Measurements from ENCODE around the gene PRPF8. TPM values are rescaled to one million over a fixed set of nuclear protein-coding genes. Genes with fewer than 3 reads are reported as not detected.

Gene PRPF8
- total RNA-seq, 1 experiment from 2014 or later: 103 TPM

- DNase-seq: no peak
- H3F3A ChIP-seq (ENCODE audit: low read length, unreplicated experiment): no peaks in the 10 kb centered on the region
- no peak for TF ChIP-seq EZH2phosphoT487 (IDR thresholded peaks at IDR 0.05; ENCODE audit: borderline replicate concordance, low read length)
- no peak overlapping the region for H3K4me2 ChIP-seq (ENCODE audit: low read length)
- H3K27me3 ChIP-seq (ENCODE audit: low read length): no peaks in the 10 kb centered on the region
- no peak overlapping the region for H3K4me3 ChIP-seq (ENCODE audit: low read length)
- POLR2A ChIA-PET (ENCODE audit: unreplicated experiment): no interaction called here
- ATAC-seq: no peak
- CTCF ChIA-PET: no interaction called here
- BruUV-seq (replicated peaks): no TSS peak
- H3K79me2 ChIP-seq (ENCODE audit: low read length): no peaks in the 10 kb centered on the region
- no peak overlapping the region for H3K27ac ChIP-seq (ENCODE audit: low read length)
- intact Hi-C loops (cut with micrococcal nuclease): no loop called here
- H3K9ac ChIP-seq (ENCODE audit: low read length): no peak overlapping the region
- H2AFZ ChIP-seq (ENCODE audit: low read length): no peak overlapping the region
- H3K9me2 ChIP-seq (replicated peaks; ENCODE audit: low read length): no peaks in the 10 kb centered on the region
- H3K36me3 ChIP-seq (ENCODE audit: low read depth, low read length): no peaks in the 10 kb centered on the region
- H4K20me1 ChIP-seq (ENCODE audit: low read length): no peaks in the 10 kb centered on the region
- H3K9me3 ChIP-seq (ENCODE audit: low read length): no peaks in the 10 kb centered on the region
- H3K4me1 ChIP-seq (ENCODE audit: insufficient read depth, low read length): no peaks in the 10 kb centered on the region
Observed at GRCh38 chr17:1697681-1698080, 13.0 kb upstream of the PRPF8 start.

DNA sequence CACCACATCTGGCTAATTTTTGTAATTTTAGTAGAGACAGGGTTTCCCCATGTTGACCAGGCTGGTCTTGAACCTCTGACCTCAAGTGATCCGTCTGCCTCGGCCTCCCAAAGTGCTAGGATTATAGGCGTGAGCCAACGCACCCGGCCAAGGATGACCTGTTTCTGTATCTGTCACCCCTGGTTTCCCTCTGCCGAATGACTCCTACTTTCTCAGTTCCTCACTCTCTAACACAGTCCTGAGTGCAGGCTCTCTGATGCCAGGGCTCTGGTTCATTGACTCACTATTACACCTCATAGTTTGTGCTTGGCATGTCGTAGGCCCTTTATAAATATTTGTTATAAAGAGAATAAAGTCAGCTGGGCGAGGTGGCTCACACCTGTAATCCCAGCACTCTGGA lies 10.7 kb upstream of the PRPF8 start:
- Histone ChIP-seq H3K9me3 (ENCODE audit: low read length) (no peaks in the 10 kb centered on the region), H3K27me3 (ENCODE audit: low read length) (no peaks in the 10 kb centered on the region), H3K36me3 (ENCODE audit: low read depth, low read length) (no peaks in the 10 kb centered on the region), H3K79me2 (ENCODE audit: low read length) (no peaks in the 10 kb centered on the region), H4K20me1 (ENCODE audit: low read length) (no peaks in the 10 kb centered on the region), H3K4me1 (ENCODE audit: insufficient read depth, low read length) (no peaks in the 10 kb centered on the region), H2AFZ (ENCODE audit: low read length) (no peak overlapping the region), H3K4me2 (ENCODE audit: low read length) (no peak overlapping the region), H3F3A (ENCODE audit: low read length, unreplicated experiment) (no peaks in the 10 kb centered on the region), H3K9ac (ENCODE audit: low read length) (no peak overlapping the region), H3K27ac (ENCODE audit: low read length) (no peak overlapping the region), H3K4me3 (ENCODE audit: low read length) (no peak overlapping the region), H3K9me2 (replicated peaks; ENCODE audit: low read length) (no peaks in the 10 kb centered on the region)
- ATAC-seq (no peak), DNase-seq (no peak)
- ChIA-PET CTCF (no interaction called here), POLR2A (ENCODE audit: unreplicated experiment) (no interaction called here)
- no TSS peak for BruUV-seq (replicated peaks)
- TF ChIP-seq EZH2phosphoT487 (IDR thresholded peaks at IDR 0.05; ENCODE audit: borderline replicate concordance, low read length) (no peak), EZH2 (IDR thresholded peaks at IDR 0.05; ENCODE audit: low read length, unreplicated experiment) (no peak)
- TF ChIP-seq, protein P1, sequence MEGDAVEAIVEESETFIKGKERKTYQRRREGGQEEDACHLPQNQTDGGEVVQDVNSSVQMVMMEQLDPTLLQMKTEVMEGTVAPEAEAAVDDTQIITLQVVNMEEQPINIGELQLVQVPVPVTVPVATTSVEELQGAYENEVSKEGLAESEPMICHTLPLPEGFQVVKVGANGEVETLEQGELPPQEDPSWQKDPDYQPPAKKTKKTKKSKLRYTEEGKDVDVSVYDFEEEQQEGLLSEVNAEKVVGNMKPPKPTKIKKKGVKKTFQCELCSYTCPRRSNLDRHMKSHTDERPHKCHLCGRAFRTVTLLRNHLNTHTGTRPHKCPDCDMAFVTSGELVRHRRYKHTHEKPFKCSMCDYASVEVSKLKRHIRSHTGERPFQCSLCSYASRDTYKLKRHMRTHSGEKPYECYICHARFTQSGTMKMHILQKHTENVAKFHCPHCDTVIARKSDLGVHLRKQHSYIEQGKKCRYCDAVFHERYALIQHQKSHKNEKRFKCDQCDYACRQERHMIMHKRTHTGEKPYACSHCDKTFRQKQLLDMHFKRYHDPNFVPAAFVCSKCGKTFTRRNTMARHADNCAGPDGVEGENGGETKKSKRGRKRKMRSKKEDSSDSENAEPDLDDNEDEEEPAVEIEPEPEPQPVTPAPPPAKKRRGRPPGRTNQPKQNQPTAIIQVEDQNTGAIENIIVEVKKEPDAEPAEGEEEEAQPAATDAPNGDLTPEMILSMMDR (conservative IDR thresholded peaks at IDR 0.05; ENCODE audit: low read depth, low read length): no peak
- intact Hi-C loops (cut with micrococcal nuclease): no loop called here

- Histone ChIP-seq H3K9me2 (replicated peaks; ENCODE audit: low read length) (no peaks in the 10 kb centered on the region), H3K27me3 (ENCODE audit: low read length) (no peaks in the 10 kb centered on the region), H3K4me1 (ENCODE audit: insufficient read depth, low read length) (no peaks in the 10 kb centered on the region), H3K4me2 (ENCODE audit: low read length) (no peak overlapping the region), H3K4me3 (ENCODE audit: low read length) (no peak overlapping the region), H3K79me2 (ENCODE audit: low read length) (no peaks in the 10 kb centered on the region), H3K27ac (ENCODE audit: low read length) (no peak overlapping the region), H3K9me3 (ENCODE audit: low read length) (no peaks in the 10 kb centered on the region), H3K9ac (ENCODE audit: low read length) (no peak overlapping the region), H3F3A (ENCODE audit: low read length, unreplicated experiment) (no peaks in the 10 kb centered on the region), H3K36me3 (ENCODE audit: low read depth, low read length) (no peaks in the 10 kb centered on the region), H2AFZ (ENCODE audit: low read length) (no peak overlapping the region), H4K20me1 (ENCODE audit: low read length) (no peaks in the 10 kb centered on the region)
- no peak for ATAC-seq
- POLR2A ChIA-PET (ENCODE audit: unreplicated experiment): no interaction called here
- TF ChIP-seq EZH2phosphoT487 (IDR thresholded peaks at IDR 0.05; ENCODE audit: borderline replicate concordance, low read length) (no peak), EZH2 (IDR thresholded peaks at IDR 0.05; ENCODE audit: low read length, unreplicated experiment) (no peak)
- TF ChIP-seq, protein P1 (conservative IDR thresholded peaks at IDR 0.05; ENCODE audit: low read depth, low read length): no peak
- no peak for DNase-seq
- intact Hi-C loops (cut with micrococcal nuclease): no loop called here
- no TSS peak for BruUV-seq (replicated peaks)
- CTCF ChIA-PET: no interaction called here
Observed at GRCh38 chr17:1693339-1693738, 8.7 kb upstream of the PRPF8 start.

Measured in PC-3 (cell line).